ENCODE data around the gene STX2. TPM values are rescaled to one million over a fixed set of nuclear protein-coding genes. Genes with fewer than 3 reads are reported as not detected.
"Not testable (repeated sequence)": the region's sequence is repeated elsewhere in the genome, so short reads cannot be mapped to it uniquely, and the experiment has no call there.

The STX2 gene
- total RNA-seq, 1 experiment from 2014 or later, result 37.8 TPM

GRCh38 chr12:130787041-130787440, 52.0 kb downstream of the STX2 start:
- POLR2A ChIA-PET (ENCODE audit: low non-redundant PET), result no interaction called here
- DNase-seq (ENCODE audit: low spot score), result no peak
- Histone ChIP-seq H3K4me3 (ENCODE audit: low read depth, low read length, poor library complexity, severe bottlenecking) (no peak overlapping the region), H3K9me3 (ENCODE audit: low read depth, low read length, poor library complexity, severe bottlenecking) (peaks cover 7% of the 10 kb centered on the region), H3K36me3 (ENCODE audit: insufficient read depth, low read length, poor library complexity, severe bottlenecking) (peaks cover 7% of the 10 kb centered on the region), H3K4me1 (ENCODE audit: insufficient read depth, low read length, poor library complexity, severe bottlenecking) (no peaks in the 10 kb centered on the region), H3K27ac (ENCODE audit: low read depth, low read length, poor library complexity, severe bottlenecking) (no peak overlapping the region), H3K27me3 (replicated peaks; ENCODE audit: insufficient read depth, low read depth, low read length, poor library complexity) (no peaks in the 10 kb centered on the region)
- TF ChIP-seq CTCF (conservative IDR thresholded peaks at IDR 0.05; ENCODE audit: low read depth, low read length) (no peak), EZH2 (IDR thresholded peaks at IDR 0.05; ENCODE audit: borderline replicate concordance, low read depth, low read length, poor library complexity, severe bottlenecking) (no peak)
- intact Hi-C loops (cut with micrococcal nuclease; ENCODE audit: unreplicated experiment), result no loop called here
- no TSS peak for BruUV-seq (replicated peaks)
- CTCF ChIA-PET, result no interaction called here

- H3K4me1 ChIP-seq (ENCODE audit: insufficient read depth, low read length, poor library complexity, severe bottlenecking), result no peaks in the 10 kb centered on the region
- H3K27ac ChIP-seq (ENCODE audit: low read depth, low read length, poor library complexity, severe bottlenecking), result no peak overlapping the region
- H3K4me3 ChIP-seq (ENCODE audit: low read depth, low read length, poor library complexity, severe bottlenecking), result no peak overlapping the region
- TF ChIP-seq CTCF (conservative IDR thresholded peaks at IDR 0.05; ENCODE audit: low read depth, low read length) (no peak), EZH2 (IDR thresholded peaks at IDR 0.05; ENCODE audit: borderline replicate concordance, low read depth, low read length, poor library complexity, severe bottlenecking) (no peak)
- no peaks in the 10 kb centered on the region for H3K27me3 ChIP-seq (replicated peaks; ENCODE audit: insufficient read depth, low read depth, low read length, poor library complexity)
- DNase-seq (ENCODE audit: low spot score), result no peak
- ChIA-PET CTCF (no interaction called here), POLR2A (ENCODE audit: low non-redundant PET) (no interaction called here)
- no TSS peak for BruUV-seq (replicated peaks)
- H3K9me3 ChIP-seq (ENCODE audit: low read depth, low read length, poor library complexity, severe bottlenecking), result peaks cover 7% of the 10 kb centered on the region
- H3K36me3 ChIP-seq (ENCODE audit: insufficient read depth, low read length, poor library complexity, severe bottlenecking), result no peaks in the 10 kb centered on the region
- intact Hi-C loops (cut with micrococcal nuclease; ENCODE audit: unreplicated experiment), result no loop called here
Observed at GRCh38 chr12:130783110-130783715, 55.8 kb downstream of the STX2 start.

GRCh38 chr12:130782245-130782644, 56.8 kb downstream of the STX2 start:
- H3K27me3 ChIP-seq (replicated peaks; ENCODE audit: insufficient read depth, low read depth, low read length, poor library complexity); H3K9me3 ChIP-seq (ENCODE audit: low read depth, low read length, poor library complexity, severe bottlenecking); H3K36me3 ChIP-seq (ENCODE audit: insufficient read depth, low read length, poor library complexity, severe bottlenecking); DNase-seq (ENCODE audit: low spot score); BruUV-seq (replicated peaks); intact Hi-C loops (cut with micrococcal nuclease; ENCODE audit: unreplicated experiment); POLR2A ChIA-PET (ENCODE audit: low non-redundant PET); H3K27ac ChIP-seq (ENCODE audit: low read depth, low read length, poor library complexity, severe bottlenecking); CTCF ChIA-PET; H3K4me1 ChIP-seq (ENCODE audit: insufficient read depth, low read length, poor library complexity, severe bottlenecking); H3K4me3 ChIP-seq (ENCODE audit: low read depth, low read length, poor library complexity, severe bottlenecking): not testable (repeated sequence)

- Histone ChIP-seq H3K4me1 (ENCODE audit: insufficient read depth, low read length, poor library complexity, severe bottlenecking) (no peaks in the 10 kb centered on the region), H3K4me3 (ENCODE audit: low read depth, low read length, poor library complexity, severe bottlenecking) (no peak overlapping the region), H3K36me3 (ENCODE audit: insufficient read depth, low read length, poor library complexity, severe bottlenecking) (no peaks in the 10 kb centered on the region), H3K9me3 (ENCODE audit: low read depth, low read length, poor library complexity, severe bottlenecking) (peaks cover 7% of the 10 kb centered on the region), H3K27ac (ENCODE audit: low read depth, low read length, poor library complexity, severe bottlenecking) (no peak overlapping the region), H3K27me3 (replicated peaks; ENCODE audit: insufficient read depth, low read depth, low read length, poor library complexity) (no peaks in the 10 kb centered on the region)
- ChIA-PET POLR2A (ENCODE audit: low non-redundant PET) (no interaction called here), CTCF (no interaction called here)
- no peak for TF ChIP-seq EZH2 (IDR thresholded peaks at IDR 0.05; ENCODE audit: borderline replicate concordance, low read depth, low read length, poor library complexity, severe bottlenecking)
- intact Hi-C loops (cut with micrococcal nuclease; ENCODE audit: unreplicated experiment), result no loop called here
- no TSS peak for BruUV-seq (replicated peaks)
- no peak for DNase-seq (ENCODE audit: low spot score)
Observed at GRCh38 chr12:130780880-130781575, 58.0 kb downstream of the STX2 start.

Measured in A673 (cell line).